Measurements from ENCODE around the gene PRIMA1. TPM values are rescaled to one million over a fixed set of nuclear protein-coding genes. Genes with fewer than 3 reads are reported as not detected.

Gene PRIMA1
- total RNA-seq, 1 donor: not detected

DNA sequence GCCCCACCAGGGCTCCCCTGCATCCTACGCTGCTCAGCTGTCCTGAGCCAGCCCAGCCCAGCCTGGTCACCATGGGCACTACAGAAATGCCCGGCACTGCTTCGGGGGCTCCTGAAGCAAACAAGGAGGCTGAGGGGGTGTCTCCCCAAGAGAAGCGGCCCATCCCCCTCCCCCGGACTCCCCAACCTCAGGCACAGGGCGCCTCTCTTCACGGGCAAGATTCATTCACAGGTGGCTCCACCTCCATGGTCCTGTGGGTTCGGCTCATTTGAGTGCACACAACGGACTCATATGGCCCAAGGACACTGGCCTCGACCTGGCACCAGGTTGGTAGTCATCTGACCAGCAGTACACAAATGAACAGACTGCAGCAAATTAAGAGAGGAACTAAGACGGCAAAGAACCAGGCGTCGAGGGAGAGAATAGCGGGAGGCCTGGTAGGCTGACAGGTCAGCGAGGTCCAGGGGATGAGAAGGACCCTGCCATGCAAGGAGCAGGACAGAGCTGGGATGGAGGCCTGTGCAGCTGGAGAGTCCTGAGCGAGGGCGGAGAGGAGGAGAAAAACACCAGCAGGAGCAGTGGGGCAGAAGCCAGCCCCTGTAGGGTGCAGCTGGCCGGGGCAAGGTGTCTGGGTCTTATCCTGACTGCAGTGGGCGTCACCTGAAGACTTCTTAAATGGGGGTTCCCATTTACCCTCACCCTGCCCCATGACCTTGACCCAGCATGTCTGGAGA, 60.2 kb downstream of the PRIMA1 start:
- Histone ChIP-seq H3K4me3 (ENCODE audit: insufficient read depth, low read length) (no peak overlapping the region), H2AFZ (ENCODE audit: low read length) (no peak overlapping the region), H3K4me2 (ENCODE audit: insufficient read depth, low read length) (no peak overlapping the region), H4K20me1 (ENCODE audit: insufficient read depth, low read length) (no peaks in the 10 kb centered on the region), H3K4me1 (ENCODE audit: insufficient read depth, low read length) (no peaks in the 10 kb centered on the region), H3K36me3 (ENCODE audit: insufficient read depth, low read length) (no peaks in the 10 kb centered on the region), H3K27ac (ENCODE audit: low read depth, low read length) (no peak overlapping the region), H3K9me3 (ENCODE audit: low read depth, low read length) (no peaks in the 10 kb centered on the region), H3K79me2 (ENCODE audit: insufficient read depth, low read length) (no peaks in the 10 kb centered on the region), H3K27me3 (ENCODE audit: insufficient read depth, low read length) (no peaks in the 10 kb centered on the region)
- peak; percentile 48 for DNase-seq (ENCODE audit: insufficient read length, low spot score, missing footprints)
- TF ChIP-seq, protein P1, sequence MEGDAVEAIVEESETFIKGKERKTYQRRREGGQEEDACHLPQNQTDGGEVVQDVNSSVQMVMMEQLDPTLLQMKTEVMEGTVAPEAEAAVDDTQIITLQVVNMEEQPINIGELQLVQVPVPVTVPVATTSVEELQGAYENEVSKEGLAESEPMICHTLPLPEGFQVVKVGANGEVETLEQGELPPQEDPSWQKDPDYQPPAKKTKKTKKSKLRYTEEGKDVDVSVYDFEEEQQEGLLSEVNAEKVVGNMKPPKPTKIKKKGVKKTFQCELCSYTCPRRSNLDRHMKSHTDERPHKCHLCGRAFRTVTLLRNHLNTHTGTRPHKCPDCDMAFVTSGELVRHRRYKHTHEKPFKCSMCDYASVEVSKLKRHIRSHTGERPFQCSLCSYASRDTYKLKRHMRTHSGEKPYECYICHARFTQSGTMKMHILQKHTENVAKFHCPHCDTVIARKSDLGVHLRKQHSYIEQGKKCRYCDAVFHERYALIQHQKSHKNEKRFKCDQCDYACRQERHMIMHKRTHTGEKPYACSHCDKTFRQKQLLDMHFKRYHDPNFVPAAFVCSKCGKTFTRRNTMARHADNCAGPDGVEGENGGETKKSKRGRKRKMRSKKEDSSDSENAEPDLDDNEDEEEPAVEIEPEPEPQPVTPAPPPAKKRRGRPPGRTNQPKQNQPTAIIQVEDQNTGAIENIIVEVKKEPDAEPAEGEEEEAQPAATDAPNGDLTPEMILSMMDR (IDR thresholded peaks at IDR 0.05; ENCODE audit: extremely low read depth, low read depth, low read length): no peak

DNA sequence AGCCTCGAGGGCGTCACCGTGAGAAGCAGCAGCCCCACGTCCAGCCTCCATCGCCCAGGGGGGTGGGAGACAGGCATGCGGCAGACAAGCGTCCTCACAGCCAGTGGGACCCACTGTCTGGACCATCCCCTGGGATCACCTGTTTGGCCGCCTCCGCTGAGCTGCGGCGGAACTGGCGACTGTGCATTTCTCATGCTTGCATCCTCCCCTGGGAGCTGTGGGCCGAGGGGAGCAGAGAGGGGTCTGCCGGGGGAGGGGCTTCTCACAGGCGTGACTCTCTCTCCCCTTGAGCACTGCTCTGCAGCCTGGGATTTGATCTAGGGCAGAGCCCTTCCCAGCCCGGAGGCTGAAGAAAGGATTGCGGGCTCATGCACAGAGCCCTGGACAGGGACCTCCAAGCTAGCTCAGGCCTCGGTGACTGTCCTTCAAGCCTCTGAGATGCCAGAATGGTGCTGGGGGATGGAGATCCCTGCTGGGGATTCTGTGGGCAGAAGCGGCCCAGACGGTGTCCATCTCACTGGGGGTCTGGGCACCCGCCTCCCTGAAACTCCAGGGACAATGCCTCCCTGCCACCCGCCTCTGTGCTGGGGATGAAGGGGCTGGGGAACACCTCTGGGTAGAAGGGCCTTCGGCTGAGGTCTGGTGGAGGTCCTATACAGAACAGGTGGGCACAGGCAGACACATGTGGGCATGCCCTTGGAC, 61.1 kb downstream of the PRIMA1 start:
- TF ChIP-seq, protein P1 (IDR thresholded peaks at IDR 0.05; ENCODE audit: extremely low read depth, low read depth, low read length): no peak
- H3K27me3 ChIP-seq (ENCODE audit: insufficient read depth, low read length): no peaks in the 10 kb centered on the region
- no peaks in the 10 kb centered on the region for H3K9me3 ChIP-seq (ENCODE audit: low read depth, low read length)
- no peaks in the 10 kb centered on the region for H4K20me1 ChIP-seq (ENCODE audit: insufficient read depth, low read length)
- H3K4me2 ChIP-seq (ENCODE audit: insufficient read depth, low read length): no peak overlapping the region
- H3K4me3 ChIP-seq (ENCODE audit: insufficient read depth, low read length): no peak overlapping the region
- H3K36me3 ChIP-seq (ENCODE audit: insufficient read depth, low read length): no peaks in the 10 kb centered on the region
- no peaks in the 10 kb centered on the region for H3K79me2 ChIP-seq (ENCODE audit: insufficient read depth, low read length)
- no peak overlapping the region for H3K27ac ChIP-seq (ENCODE audit: low read depth, low read length)
- no peak overlapping the region for H2AFZ ChIP-seq (ENCODE audit: low read length)
- peak; percentile 65 for DNase-seq (ENCODE audit: insufficient read length, low spot score, missing footprints)
- no peaks in the 10 kb centered on the region for H3K4me1 ChIP-seq (ENCODE audit: insufficient read depth, low read length)

DNA sequence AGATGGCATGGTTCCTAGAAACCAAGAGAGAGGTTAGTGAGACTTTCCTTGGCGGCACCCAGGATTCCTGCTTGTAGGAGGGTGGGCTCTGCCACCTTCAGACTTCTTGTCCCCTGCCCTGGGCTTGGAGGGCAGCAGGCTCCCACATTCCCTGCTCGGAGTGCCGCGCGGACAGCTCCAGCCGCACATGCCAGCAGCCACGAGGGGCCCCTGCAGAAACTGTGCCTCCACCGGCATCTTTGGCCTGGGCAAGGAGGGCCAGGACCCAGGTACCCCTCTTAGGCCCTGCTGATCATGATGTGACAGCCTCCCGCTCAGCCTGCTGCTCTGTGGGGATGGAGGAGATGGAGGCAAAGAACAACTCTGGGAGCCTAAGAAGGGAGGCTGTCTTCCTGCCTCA, 62.3 kb downstream of the PRIMA1 start:
- Histone ChIP-seq H3K4me1 (ENCODE audit: insufficient read depth, low read length) (no peaks in the 10 kb centered on the region), H3K36me3 (ENCODE audit: insufficient read depth, low read length) (no peaks in the 10 kb centered on the region), H3K4me3 (ENCODE audit: insufficient read depth, low read length) (no peak overlapping the region), H3K27ac (ENCODE audit: low read depth, low read length) (no peak overlapping the region), H3K79me2 (ENCODE audit: insufficient read depth, low read length) (no peaks in the 10 kb centered on the region), H2AFZ (ENCODE audit: low read length) (no peak overlapping the region), H3K27me3 (ENCODE audit: insufficient read depth, low read length) (no peaks in the 10 kb centered on the region), H3K9me3 (ENCODE audit: low read depth, low read length) (no peaks in the 10 kb centered on the region), H3K4me2 (ENCODE audit: insufficient read depth, low read length) (no peak overlapping the region), H4K20me1 (ENCODE audit: insufficient read depth, low read length) (no peaks in the 10 kb centered on the region)
- DNase-seq (ENCODE audit: insufficient read length, low spot score, missing footprints): peak; percentile 3
- TF ChIP-seq, protein P1 (IDR thresholded peaks at IDR 0.05; ENCODE audit: extremely low read depth, low read depth, low read length): no peak

DNA sequence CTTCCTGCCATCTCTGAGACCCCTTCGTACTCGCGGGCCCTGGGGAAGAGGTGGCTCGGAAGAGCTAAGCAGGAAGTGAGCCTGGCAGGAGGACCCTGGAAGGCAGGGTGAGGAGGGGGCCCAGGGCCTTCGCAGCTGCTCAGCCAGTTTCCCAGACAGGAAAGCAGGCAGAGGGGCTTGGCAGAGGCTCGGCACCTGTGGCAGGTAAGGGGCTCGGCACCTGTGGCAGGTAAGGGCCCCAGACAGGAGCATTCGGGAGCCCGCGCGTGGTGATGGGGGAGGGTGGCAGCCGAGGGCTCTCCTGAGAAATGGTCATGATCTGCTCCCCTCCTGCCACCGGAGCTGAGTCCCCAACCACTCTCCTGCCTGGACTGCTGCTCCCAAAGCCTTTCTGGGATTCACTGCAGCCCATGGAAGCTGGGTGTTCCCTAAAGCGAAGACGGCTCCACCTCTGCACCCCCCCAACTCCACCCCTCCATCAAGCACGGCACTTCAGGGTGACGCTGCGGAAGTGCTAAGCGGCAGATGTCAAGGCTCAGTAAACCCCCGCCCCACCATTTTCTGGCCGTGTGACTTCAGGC, 63.2 kb downstream of the PRIMA1 start:
- Histone ChIP-seq H2AFZ (ENCODE audit: low read length) (no peak overlapping the region), H3K79me2 (ENCODE audit: insufficient read depth, low read length) (no peaks in the 10 kb centered on the region), H3K27ac (ENCODE audit: low read depth, low read length) (no peak overlapping the region), H3K4me1 (ENCODE audit: insufficient read depth, low read length) (no peaks in the 10 kb centered on the region), H4K20me1 (ENCODE audit: insufficient read depth, low read length) (no peaks in the 10 kb centered on the region), H3K36me3 (ENCODE audit: insufficient read depth, low read length) (no peaks in the 10 kb centered on the region), H3K4me3 (ENCODE audit: insufficient read depth, low read length) (no peak overlapping the region), H3K4me2 (ENCODE audit: insufficient read depth, low read length) (no peak overlapping the region), H3K27me3 (ENCODE audit: insufficient read depth, low read length) (no peaks in the 10 kb centered on the region), H3K9me3 (ENCODE audit: low read depth, low read length) (no peaks in the 10 kb centered on the region)
- TF ChIP-seq, protein P1 (IDR thresholded peaks at IDR 0.05; ENCODE audit: extremely low read depth, low read depth, low read length): no peak
- peak; percentile 69 for DNase-seq (ENCODE audit: insufficient read length, low spot score, missing footprints)
